HG02610 (cell line): Measurements from ENCODE around the gene CACTIN.

Experiments used
- ATAC-seq: cut with Tn5 transposase; IDR thresholded peaks from one replicate; pipeline ENCODE4 v1.9.1; 2021; ENCODE audit warnings: mild to moderate bottlenecking, moderate library complexity; ENCODE audit not compliant: unreplicated experiment

The CACTIN gene

GRCh38 chr19:3664879-3665642, 38.5 kb upstream of the CACTIN start:
- ATAC-seq, result no peak

DNA sequence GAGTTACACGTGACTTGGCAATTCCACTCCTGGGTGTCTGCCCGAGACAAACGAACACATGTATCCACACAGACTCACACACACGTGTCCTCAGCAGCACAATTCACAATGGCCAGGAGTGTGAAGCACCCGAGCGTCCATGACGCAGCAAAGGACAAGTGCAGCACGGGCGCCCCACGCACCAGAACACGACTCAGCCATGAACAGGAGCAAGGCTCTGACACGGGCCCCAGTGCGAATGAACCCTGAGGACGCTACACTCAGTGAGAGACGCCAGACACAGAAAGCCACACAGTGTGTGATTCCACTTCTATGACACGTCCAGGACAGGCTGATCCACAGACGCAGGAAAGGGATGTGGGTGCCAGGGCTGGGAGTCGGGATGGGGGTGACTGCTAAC, 37.2 kb upstream of the CACTIN start:
- ATAC-seq, result no peak

GRCh38 chr19:3661284-3662238, 35.0 kb upstream of the CACTIN start:
- no peak for ATAC-seq

GRCh38 chr19:3660493-3661219, 34.1 kb upstream of the CACTIN start:
- no peak for ATAC-seq

DNA sequence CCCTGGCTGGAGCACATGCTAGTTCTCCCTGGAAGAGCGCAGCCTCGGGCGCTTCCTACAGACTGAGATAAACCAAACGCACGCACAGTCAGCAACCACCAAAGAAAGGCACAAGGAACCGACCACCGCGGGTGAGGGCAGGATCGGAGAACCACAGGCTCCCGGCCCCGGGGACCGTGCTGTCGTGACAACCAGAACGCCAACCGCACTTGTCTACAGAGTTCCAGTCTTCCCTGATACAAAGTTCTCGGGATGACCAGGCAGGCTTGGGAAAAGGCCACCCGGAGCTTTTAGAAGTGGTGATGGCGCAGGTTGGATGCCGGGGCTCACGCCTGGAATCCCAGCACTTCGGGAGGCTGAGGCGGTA, 33.1 kb upstream of the CACTIN start:
- no peak for ATAC-seq

- ATAC-seq, result no peak
Measured at GRCh38 chr19:3658870-3659745, 32.5 kb upstream of the CACTIN start.

DNA sequence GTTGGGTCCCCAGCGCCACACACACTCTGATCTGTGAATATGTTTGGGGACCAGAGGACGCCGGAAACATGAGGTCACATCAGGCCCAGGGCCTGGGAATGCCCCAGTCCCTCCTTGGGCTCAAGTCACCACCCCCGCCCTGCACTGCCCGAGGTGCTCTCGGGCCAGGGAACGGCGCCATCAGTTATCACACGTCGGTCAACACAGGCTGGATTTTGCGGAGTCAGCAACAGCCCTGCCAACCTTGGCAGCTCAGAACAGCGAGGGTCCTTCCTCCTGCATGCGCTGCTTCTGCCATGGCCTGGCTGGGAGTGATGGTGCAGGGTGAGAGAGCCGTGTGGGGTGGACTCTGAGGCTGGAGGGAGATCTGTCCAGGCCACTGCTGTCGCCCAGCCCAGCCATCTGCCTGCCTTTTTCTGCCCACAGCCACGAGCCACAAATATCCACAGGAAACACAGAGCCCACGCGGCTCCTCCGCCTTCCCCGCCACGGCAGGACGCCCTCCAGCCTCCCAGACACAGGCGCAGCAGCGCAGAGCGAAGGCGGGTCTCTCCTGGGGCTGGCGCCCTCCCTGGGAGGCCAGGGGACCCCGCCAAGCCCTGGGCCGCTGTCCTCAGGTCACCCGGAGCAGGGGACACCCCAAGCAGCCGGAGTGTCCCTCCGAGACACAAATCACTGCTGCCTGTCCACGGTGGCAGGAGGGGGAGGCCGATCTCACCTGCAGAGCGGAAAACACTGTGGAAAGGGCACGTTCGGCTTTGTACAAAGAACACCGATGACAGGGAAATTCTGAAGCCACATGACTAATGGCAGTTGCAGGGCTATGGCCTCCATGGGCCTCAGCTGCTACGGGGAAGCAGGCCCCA, 31.6 kb upstream of the CACTIN start:
- ATAC-seq, result no peak

DNA sequence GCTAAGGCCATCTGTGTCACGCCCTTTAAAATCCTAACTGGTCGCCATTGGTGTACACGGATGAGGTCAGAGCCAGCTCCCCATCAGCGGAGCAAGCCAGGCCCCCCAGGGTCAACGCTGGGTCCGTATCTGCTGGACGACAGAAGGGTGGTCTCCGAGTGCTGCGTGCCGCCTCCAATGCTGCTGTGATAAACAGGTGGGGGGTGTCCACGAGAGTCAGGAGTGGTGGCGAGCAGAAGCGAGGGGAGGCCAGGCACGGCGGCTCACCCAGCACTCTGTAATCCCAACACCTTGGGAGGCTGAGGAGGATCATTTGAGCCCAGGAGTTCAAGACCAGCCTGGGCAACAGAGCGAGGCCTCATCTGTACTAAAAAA, 30.8 kb upstream of the CACTIN start:
- ATAC-seq, result no peak

- ATAC-seq, result no peak
Measured at GRCh38 chr19:3656747-3657394, 30.3 kb upstream of the CACTIN start.

GRCh38 chr19:3656073-3656746, 29.6 kb upstream of the CACTIN start:
- ATAC-seq, result no peak

GRCh38 chr19:3655402-3656072, 28.9 kb upstream of the CACTIN start:
- no peak for ATAC-seq

DNA sequence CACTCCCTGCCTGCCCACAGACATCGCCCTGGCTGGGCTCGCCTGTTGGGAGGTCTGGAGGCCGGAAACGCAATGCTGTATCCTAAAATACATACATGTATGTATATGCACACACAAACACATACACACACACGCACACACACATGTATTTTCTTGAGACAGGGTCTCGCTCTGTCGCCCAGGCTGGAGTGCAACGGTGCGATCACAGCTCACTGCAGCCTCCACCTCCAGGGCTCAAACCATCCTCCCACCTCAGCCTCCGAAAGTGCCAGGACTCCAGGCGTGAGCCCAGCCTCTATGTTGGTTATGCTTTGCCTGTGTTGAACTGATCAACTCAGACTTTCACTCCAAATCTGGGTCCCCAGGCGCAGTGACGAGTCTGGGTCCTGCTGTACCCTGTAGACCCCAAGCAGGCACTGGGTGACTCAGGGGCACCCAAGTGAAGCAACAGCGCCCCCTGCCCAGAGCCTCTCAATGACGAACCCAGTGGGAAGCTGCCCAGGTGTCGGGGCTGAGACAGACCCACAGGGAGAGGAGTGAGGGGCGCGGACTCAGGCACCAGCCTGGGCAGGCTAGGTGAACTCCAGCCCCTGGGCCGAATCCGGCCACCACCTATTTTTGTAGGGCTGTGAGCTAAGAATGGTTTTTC, 27.4 kb upstream of the CACTIN start:
- ATAC-seq, result no peak

GRCh38 chr19:3653081-3653795, 26.6 kb upstream of the CACTIN start:
- no peak for ATAC-seq

DNA sequence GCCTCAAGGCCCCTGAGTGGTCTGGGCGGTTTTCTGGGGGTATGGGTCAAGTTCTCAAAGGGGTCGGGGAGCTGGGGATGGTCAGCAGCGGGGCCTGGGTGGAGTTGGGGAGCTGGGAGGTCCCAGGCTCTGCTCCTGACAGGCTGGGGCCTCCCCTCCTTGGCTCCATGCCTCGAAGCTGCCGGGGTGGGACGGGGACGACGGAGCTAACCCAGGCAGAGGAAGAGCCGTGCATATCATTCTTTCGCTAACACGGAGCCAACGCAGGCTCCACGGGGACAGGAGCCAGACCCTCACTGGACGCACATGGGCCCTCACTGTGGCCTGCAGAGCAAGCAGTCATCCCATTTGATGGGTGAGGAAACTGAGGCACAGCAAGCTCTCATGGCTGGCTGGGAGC, 25.8 kb upstream of the CACTIN start:
- no peak for ATAC-seq

- no peak for ATAC-seq
Measured at GRCh38 chr19:3651684-3652083, 25.1 kb upstream of the CACTIN start.

- ATAC-seq, result no peak
Measured at GRCh38 chr19:3649888-3650287, 23.3 kb upstream of the CACTIN start.
